Measurements from ENCODE around the gene TIMM10B. TPM values are rescaled to one million over a fixed set of nuclear protein-coding genes. Genes with fewer than 3 reads are reported as not detected.
"Not testable (repeated sequence)": the region's sequence is repeated elsewhere in the genome, so short reads cannot be mapped to it uniquely, and the experiment has no call there.

Gene TIMM10B
- total and polyA plus RNA-seq, 2 donors: 18.5 to 18.7 TPM

- H3K36me3 ChIP-seq (ENCODE audit: control insufficient read depth in 2 of 2, insufficient read depth in 2 of 2, low read length in 1 of 2): peaks cover 5 to 6% of the 10 kb centered on the region in 2 donors
- no peak overlapping the region for H3K4me3 ChIP-seq (ENCODE audit: low read length in 2 of 2)
- no peak overlapping the region for H3K27ac ChIP-seq (ENCODE audit: low read depth in 1 of 2, low read length in 1 of 2)
- H3K27me3 ChIP-seq (ENCODE audit: control insufficient read depth in 2 of 2, insufficient read depth in 1 of 2, low read length in 1 of 2): no peaks in the 10 kb centered on the region
- DNase-seq (ENCODE audit: low read depth in 6 of 9, low spot score in 9 of 9): no peak
- no peaks in the 10 kb centered on the region for H3K9me3 ChIP-seq (ENCODE audit: control insufficient read depth in 2 of 2, insufficient read depth in 1 of 2, low read length in 1 of 2)
- no peaks in the 10 kb centered on the region for H3K4me1 ChIP-seq (ENCODE audit: control insufficient read depth in 2 of 2, insufficient read depth in 2 of 2, low read length in 2 of 2)
These were observed 35.6 kb downstream of the TIMM10B start for GRCh38 chr11:6516865-6517264.

DNA sequence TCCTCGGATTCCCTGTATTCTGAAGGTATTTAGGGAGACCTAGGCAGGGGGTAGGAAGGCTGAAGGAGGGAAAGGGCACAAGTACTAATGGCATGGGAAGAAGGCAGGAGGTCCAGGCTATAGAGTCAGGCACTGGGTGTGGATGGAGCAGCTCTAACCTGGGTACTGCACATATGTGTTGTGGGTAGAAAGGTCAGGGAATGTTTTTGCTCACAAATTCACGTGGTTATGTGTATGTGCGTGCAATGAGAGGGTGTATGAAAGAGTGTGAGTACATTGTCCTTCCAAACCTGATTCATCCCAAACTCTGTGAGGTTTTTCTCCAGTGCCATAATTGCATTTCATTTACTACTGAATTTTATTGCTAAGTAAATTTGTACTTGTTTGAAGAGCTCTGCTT lies 39.0 kb downstream of the TIMM10B start:
- no peak for DNase-seq (ENCODE audit: low read depth in 6 of 9, low spot score in 9 of 9)
- 97% methylated on average over 3 of the region's 3 CpGs for WGBS
- Histone ChIP-seq H3K4me1 (ENCODE audit: control insufficient read depth in 2 of 2, insufficient read depth in 2 of 2, low read length in 2 of 2) (no peaks in the 10 kb centered on the region), H3K27me3 (ENCODE audit: control insufficient read depth in 2 of 2, insufficient read depth in 1 of 2, low read length in 1 of 2) (no peaks in the 10 kb centered on the region), H3K36me3 (ENCODE audit: control insufficient read depth in 2 of 2, insufficient read depth in 2 of 2, low read length in 1 of 2) (peaks cover 4 to 5% of the 10 kb centered on the region in 2 donors), H3K9me3 (ENCODE audit: control insufficient read depth in 2 of 2, insufficient read depth in 1 of 2, low read length in 1 of 2) (no peaks in the 10 kb centered on the region), H3K27ac (ENCODE audit: low read depth in 1 of 2, low read length in 1 of 2) (no peak overlapping the region), H3K4me3 (ENCODE audit: low read length in 2 of 2) (no peak overlapping the region)

DNA sequence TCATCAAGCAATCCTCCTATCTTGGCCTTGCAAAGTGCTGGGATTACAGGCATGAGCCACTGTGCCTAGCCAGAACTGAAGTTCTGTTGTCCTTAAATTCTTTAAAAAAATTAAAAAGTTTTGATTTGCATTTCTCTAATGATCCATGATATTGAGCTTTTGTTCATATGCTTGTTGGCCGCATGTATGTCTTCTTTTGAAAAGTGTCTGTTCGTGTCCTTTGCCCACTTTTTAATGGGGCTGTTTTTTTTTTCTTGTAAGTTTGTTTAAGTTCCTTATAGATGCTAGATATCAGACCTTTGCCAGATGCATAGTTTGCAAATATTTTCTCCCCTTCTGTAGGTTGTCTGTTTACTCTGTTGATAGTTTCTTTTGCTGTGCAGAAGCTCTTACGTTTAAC lies 40.6 kb downstream of the TIMM10B start:
- H3K9me3 ChIP-seq (ENCODE audit: control insufficient read depth in 2 of 2, insufficient read depth in 1 of 2, low read length in 1 of 2); H3K36me3 ChIP-seq (ENCODE audit: control insufficient read depth in 2 of 2, insufficient read depth in 2 of 2, low read length in 1 of 2): not testable (repeated sequence)
- WGBS: 98% methylated on average over 3 of the region's 3 CpGs

DNA sequence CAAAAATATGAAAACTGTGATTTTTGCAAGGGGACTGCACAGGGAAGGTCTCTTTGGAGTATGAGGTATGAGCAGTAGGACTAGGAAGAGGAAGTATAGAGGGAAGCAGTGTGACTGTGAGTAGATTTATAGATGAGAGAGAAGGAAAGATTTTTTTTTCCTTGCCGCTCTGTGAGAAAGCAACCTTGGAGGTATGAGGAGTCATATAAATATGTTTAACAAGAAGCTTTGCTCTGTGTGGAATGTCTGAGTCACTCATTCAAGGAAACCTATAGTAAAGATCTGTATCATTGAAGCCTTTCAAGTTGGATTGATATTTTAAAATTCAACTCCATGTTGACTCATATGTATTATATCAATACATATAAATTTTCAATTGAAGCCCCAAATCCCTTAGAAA lies 42.0 kb downstream of the TIMM10B start:
- 96% methylated on average over 1 of the region's 1 CpG for WGBS

More for the DNA sequence above, 40.6 kb downstream of the TIMM10B start:
- not testable (repeated sequence) for H3K4me3 ChIP-seq (ENCODE audit: low read length in 2 of 2); H3K27ac ChIP-seq (ENCODE audit: low read depth in 1 of 2, low read length in 1 of 2); DNase-seq (ENCODE audit: low read depth in 6 of 9, low spot score in 9 of 9); H3K4me1 ChIP-seq (ENCODE audit: control insufficient read depth in 2 of 2, insufficient read depth in 2 of 2, low read length in 2 of 2); H3K27me3 ChIP-seq (ENCODE audit: control insufficient read depth in 2 of 2, insufficient read depth in 1 of 2, low read length in 1 of 2)

DNA sequence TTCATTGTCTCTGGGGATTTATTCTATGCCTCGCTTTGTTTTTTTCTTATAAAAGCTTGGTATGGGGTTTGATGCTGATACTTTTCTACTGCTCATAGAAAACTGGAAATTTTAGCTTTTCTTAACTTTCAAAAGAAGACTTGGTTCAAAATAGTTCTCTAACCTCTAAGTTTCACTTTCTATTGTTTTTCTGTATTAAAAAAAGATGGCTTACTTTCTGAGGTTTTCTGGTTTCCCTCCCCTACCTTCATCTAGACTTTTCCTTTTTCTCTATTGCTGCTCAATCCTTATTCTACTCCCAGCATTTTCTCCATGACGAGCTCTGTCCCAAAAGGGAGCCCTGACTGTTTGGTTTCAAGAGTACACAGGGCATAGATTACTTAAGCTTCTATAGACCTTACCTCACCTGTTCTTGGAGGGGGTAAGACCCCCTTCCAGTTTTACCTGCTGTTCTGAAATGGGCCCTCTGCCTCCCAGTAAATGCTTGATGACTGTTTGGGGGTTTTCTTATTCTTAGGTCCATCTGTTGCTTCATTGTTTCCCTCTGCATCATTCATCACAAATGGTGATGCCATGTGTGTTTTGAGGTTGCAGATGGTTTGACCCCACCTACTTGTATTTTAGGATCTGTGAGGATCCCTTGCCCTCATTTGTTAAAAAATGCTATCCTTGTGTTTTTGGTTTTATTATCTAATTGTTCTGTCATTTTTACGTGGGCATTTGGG lies 45.3 kb downstream of the TIMM10B start:
- 89% methylated on average over 3 of the region's 3 CpGs for WGBS

More for the DNA sequence above, 42.0 kb downstream of the TIMM10B start:
- Histone ChIP-seq H3K27ac (ENCODE audit: low read depth in 1 of 2, low read length in 1 of 2) (no peak overlapping the region), H3K27me3 (ENCODE audit: control insufficient read depth in 2 of 2, insufficient read depth in 1 of 2, low read length in 1 of 2) (no peaks in the 10 kb centered on the region), H3K4me1 (ENCODE audit: control insufficient read depth in 2 of 2, insufficient read depth in 2 of 2, low read length in 2 of 2) (no peaks in the 10 kb centered on the region), H3K9me3 (ENCODE audit: control insufficient read depth in 2 of 2, insufficient read depth in 1 of 2, low read length in 1 of 2) (no peaks in the 10 kb centered on the region), H3K36me3 (ENCODE audit: control insufficient read depth in 2 of 2, insufficient read depth in 2 of 2, low read length in 1 of 2) (peaks cover 4 to 5% of the 10 kb centered on the region in 2 donors), H3K4me3 (ENCODE audit: low read length in 2 of 2) (no peak overlapping the region)
- no peak for DNase-seq (ENCODE audit: low read depth in 6 of 9, low spot score in 9 of 9)

DNA sequence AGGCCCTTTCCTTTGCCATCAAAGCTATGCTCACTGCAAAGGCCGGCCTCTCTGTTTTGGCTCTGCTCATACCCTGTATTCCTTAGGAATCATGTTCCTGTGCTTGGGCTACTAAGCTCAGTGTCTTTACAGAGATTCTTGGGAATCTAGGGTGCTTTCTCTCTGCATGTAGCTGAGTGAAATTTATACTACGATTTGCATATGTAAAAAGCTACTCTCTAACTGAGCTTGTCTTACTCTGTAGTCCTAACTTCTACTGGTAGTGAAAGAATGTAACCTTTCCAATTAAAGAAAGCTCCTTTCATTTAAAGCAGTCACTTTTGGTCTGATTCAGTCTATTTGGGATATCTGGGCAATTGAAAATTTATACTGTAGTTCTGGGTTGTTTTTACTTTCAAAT lies 48.0 kb downstream of the TIMM10B start:
- no peak for DNase-seq (ENCODE audit: low read depth in 6 of 9, low spot score in 9 of 9)
- no peaks in the 10 kb centered on the region for H3K27me3 ChIP-seq (ENCODE audit: control insufficient read depth in 2 of 2, insufficient read depth in 1 of 2, low read length in 1 of 2)
- no peak overlapping the region for H3K27ac ChIP-seq (ENCODE audit: low read depth in 1 of 2, low read length in 1 of 2)
- WGBS: 95% methylated on average over 2 of the region's 2 CpGs
- H3K4me1 ChIP-seq (ENCODE audit: control insufficient read depth in 2 of 2, insufficient read depth in 2 of 2, low read length in 2 of 2): no peaks in the 10 kb centered on the region
- no peaks in the 10 kb centered on the region for H3K9me3 ChIP-seq (ENCODE audit: control insufficient read depth in 2 of 2, insufficient read depth in 1 of 2, low read length in 1 of 2)
- no peak overlapping the region for H3K4me3 ChIP-seq (ENCODE audit: low read length in 2 of 2)
- peaks cover 11% of the 10 kb centered on the region in 2 donors for H3K36me3 ChIP-seq (ENCODE audit: control insufficient read depth in 2 of 2, insufficient read depth in 2 of 2, low read length in 1 of 2)

More for the DNA sequence above, 45.3 kb downstream of the TIMM10B start:
- Histone ChIP-seq H3K4me3 (ENCODE audit: low read length in 2 of 2) (no peak overlapping the region), H3K9me3 (ENCODE audit: control insufficient read depth in 2 of 2, insufficient read depth in 1 of 2, low read length in 1 of 2) (no peaks in the 10 kb centered on the region), H3K4me1 (ENCODE audit: control insufficient read depth in 2 of 2, insufficient read depth in 2 of 2, low read length in 2 of 2) (no peaks in the 10 kb centered on the region), H3K36me3 (ENCODE audit: control insufficient read depth in 2 of 2, insufficient read depth in 2 of 2, low read length in 1 of 2) (peaks cover 0 to 6% of the 10 kb centered on the region in 2 donors), H3K27ac (ENCODE audit: low read depth in 1 of 2, low read length in 1 of 2) (no peak overlapping the region), H3K27me3 (ENCODE audit: control insufficient read depth in 2 of 2, insufficient read depth in 1 of 2, low read length in 1 of 2) (no peaks in the 10 kb centered on the region)
- DNase-seq (ENCODE audit: low read depth in 6 of 9, low spot score in 9 of 9): no peak

DNA sequence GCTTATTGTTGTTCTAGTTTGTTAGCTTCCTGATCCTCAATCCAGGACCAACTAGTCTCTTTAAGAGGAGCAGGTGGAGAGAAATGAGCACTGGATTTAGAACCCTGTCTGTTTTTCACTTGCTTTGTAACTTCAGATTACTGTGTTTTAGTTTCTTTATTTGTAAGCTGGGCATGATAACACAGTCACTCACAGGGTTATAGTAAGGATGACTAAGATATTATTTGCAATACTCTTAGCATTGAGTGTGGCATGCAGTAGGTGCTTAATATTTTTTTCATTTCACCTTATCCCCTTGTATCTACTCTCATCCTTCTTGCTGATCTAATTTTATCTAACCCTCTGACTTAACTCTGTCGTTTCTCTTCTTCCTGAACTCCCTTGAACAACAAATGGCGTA lies 49.5 kb downstream of the TIMM10B start:
- no peaks in the 10 kb centered on the region for H3K27me3 ChIP-seq (ENCODE audit: control insufficient read depth in 2 of 2, insufficient read depth in 1 of 2, low read length in 1 of 2)
- no peaks in the 10 kb centered on the region for H3K9me3 ChIP-seq (ENCODE audit: control insufficient read depth in 2 of 2, insufficient read depth in 1 of 2, low read length in 1 of 2)
- WGBS: 96% methylated on average over 2 of the region's 2 CpGs
- H3K4me1 ChIP-seq (ENCODE audit: control insufficient read depth in 2 of 2, insufficient read depth in 2 of 2, low read length in 2 of 2): no peaks in the 10 kb centered on the region
- H3K27ac ChIP-seq (ENCODE audit: low read depth in 1 of 2, low read length in 1 of 2): no peak overlapping the region
- H3K4me3 ChIP-seq (ENCODE audit: low read length in 2 of 2): no peak overlapping the region
- H3K36me3 ChIP-seq (ENCODE audit: control insufficient read depth in 2 of 2, insufficient read depth in 2 of 2, low read length in 1 of 2): peaks cover 11% of the 10 kb centered on the region in 2 donors
- DNase-seq (ENCODE audit: low read depth in 6 of 9, low spot score in 9 of 9): no peak

GRCh38 chr11:6531267-6531752 lies 50.0 kb downstream of the TIMM10B start:
- peak in 8 of 9 donors; percentile 18 to 61 (median 39) for DNase-seq (ENCODE audit: low read depth in 6 of 9, low spot score in 9 of 9)
- 15% methylated on average over 1 of the region's 1 CpG for WGBS
- H3K27ac ChIP-seq (ENCODE audit: low read depth in 1 of 2, low read length in 1 of 2): no peak overlapping the region

More at GRCh38 chr11:6531267-6531752, 50.0 kb downstream of the TIMM10B start:
- Histone ChIP-seq H3K4me3 (ENCODE audit: low read length in 2 of 2) (no peak overlapping the region), H3K27me3 (ENCODE audit: control insufficient read depth in 2 of 2, insufficient read depth in 1 of 2, low read length in 1 of 2) (no peaks in the 10 kb centered on the region), H3K9me3 (ENCODE audit: control insufficient read depth in 2 of 2, insufficient read depth in 1 of 2, low read length in 1 of 2) (no peaks in the 10 kb centered on the region), H3K36me3 (ENCODE audit: control insufficient read depth in 2 of 2, insufficient read depth in 2 of 2, low read length in 1 of 2) (peaks cover 11% of the 10 kb centered on the region in 2 donors), H3K4me1 (ENCODE audit: control insufficient read depth in 2 of 2, insufficient read depth in 2 of 2, low read length in 2 of 2) (no peaks in the 10 kb centered on the region)

Data from thymus (tissue), 11 donors.